Ascending aorta (tissue), 2 donors: ENCODE results near the gene TMIE. TPM values are rescaled to one million over a fixed set of nuclear protein-coding genes. Genes with fewer than 3 reads are reported as not detected.

Experiments
- DNase-seq, 2 donors: peaks; one replicate each; pipeline ENCODE4 v3.0.0-alpha.2; 2019; ENCODE audit warnings: low spot score in 2 of 2
- H3K27ac ChIP-seq, 2 donors: fragments of 200-600 bp; sonication (generic); one replicate each; pipeline ENCODE4 v1.5.1; 2016 to 2017; ENCODE audit warnings: mild to moderate bottlenecking in 1 of 2
- H3K27me3 ChIP-seq: fragments of 200-600 bp; sonication (generic); one replicate; pipeline ENCODE4 v1.5.1; 2017
- H3K36me3 ChIP-seq, 2 donors: fragments of 200-600 bp; sonication (generic); one replicate each; pipeline ENCODE4 v1.5.1; 2016
- H3K4me1 ChIP-seq, 2 donors: fragments of 200-600 bp; sonication (generic); one replicate each; pipeline ENCODE4 v1.5.1; 2016 to 2017; ENCODE audit warnings: mild to moderate bottlenecking in 1 of 2
- H3K4me3 ChIP-seq, 2 donors: fragments of 200-600 bp; sonication (generic); one replicate each; pipeline ENCODE4 v1.5.1; 2016 to 2017; ENCODE audit warnings: mild to moderate bottlenecking in 1 of 2
- H3K9me3 ChIP-seq, 2 donors: fragments of 200-600 bp; sonication (generic); one replicate each; pipeline ENCODE4 v1.5.1; 2016
- CTCF ChIP-seq, 3 experiments: fragments of 200-600 bp in 2 of 3; fragments of 450-650 bp in 1 of 3; sonication (generic) in 2 of 3; IDR thresholded peaks; one replicate each; pipeline ENCODE4 v1.5.1; 2016 to 2019; ENCODE audit warnings: antibody characterized with exemption in 3 of 3, mild to moderate bottlenecking in 1 of 3, moderate library complexity in 1 of 3
- intact Hi-C: fragments of 100-400 bp; cut with DNase I; formaldehyde crosslinking; loops from one replicate; pipeline ENCODE4 v1.15.1; 2023
- total RNA-seq: library from RNA; depleted of rRNA; stranded (reverse); fragments of >200 nt; gene quantifications from one replicate; pipeline ENCODE4 v1.1.0, GENCODE V29; 2016

TMIE gene
- total RNA-seq, 1 donor from 2014 or later = 8.5 TPM

- no peak for TF ChIP-seq CTCF (IDR thresholded peaks at IDR 0.05)
- H3K9me3 ChIP-seq = no peaks in the 10 kb centered on the region
- H3K36me3 ChIP-seq = peaks cover 0 to 36% of the 10 kb centered on the region in 2 donors
- no peak for DNase-seq
- no peak overlapping the region for H3K4me3 ChIP-seq
- intact Hi-C loops = no loop called here
- H3K27ac ChIP-seq = no peak overlapping the region
- no peaks in the 10 kb centered on the region for H3K27me3 ChIP-seq
- no peaks in the 10 kb centered on the region for H3K4me1 ChIP-seq
Observed at GRCh38 chr3:46675426-46675825, 25.8 kb upstream of the TMIE start.

- Histone ChIP-seq H3K27ac (no peak overlapping the region), H3K36me3 (peaks cover 0 to 37% of the 10 kb centered on the region in 2 donors), H3K27me3 (no peaks in the 10 kb centered on the region), H3K4me1 (no peaks in the 10 kb centered on the region), H3K4me3 (no peak overlapping the region), H3K9me3 (no peaks in the 10 kb centered on the region)
- TF ChIP-seq CTCF (IDR thresholded peaks at IDR 0.05) = no peak
- intact Hi-C loops = no loop called here
- DNase-seq = no peak
Observed at GRCh38 chr3:46675843-46676567, 25.2 kb upstream of the TMIE start.

GRCh38 chr3:46676601-46677410 lies 24.4 kb upstream of the TMIE start:
- peaks cover 7 to 42% of the 10 kb centered on the region in 2 donors for H3K36me3 ChIP-seq
- H3K27ac ChIP-seq = no peak overlapping the region
- intact Hi-C loops = no loop called here

GRCh38 chr3:46677411-46677726 lies 23.8 kb upstream of the TMIE start:
- Histone ChIP-seq H3K4me3 (no peak overlapping the region), H3K36me3 (peaks cover 10 to 39% of the 10 kb centered on the region in 2 donors), H3K27ac (no peak overlapping the region), H3K9me3 (no peaks in the 10 kb centered on the region), H3K4me1 (no peaks in the 10 kb centered on the region), H3K27me3 (no peaks in the 10 kb centered on the region)
- intact Hi-C loops = no loop called here
- DNase-seq = no peak
- no peak for TF ChIP-seq CTCF (IDR thresholded peaks at IDR 0.05)

More at GRCh38 chr3:46676601-46677410, 24.4 kb upstream of the TMIE start:
- TF ChIP-seq CTCF (IDR thresholded peaks at IDR 0.05) = no peak
- Histone ChIP-seq H3K4me1 (no peaks in the 10 kb centered on the region), H3K27me3 (no peaks in the 10 kb centered on the region), H3K9me3 (no peaks in the 10 kb centered on the region), H3K4me3 (no peak overlapping the region)
- DNase-seq = no peak

- no peaks in the 10 kb centered on the region for H3K4me1 ChIP-seq
- TF ChIP-seq CTCF (IDR thresholded peaks at IDR 0.05) = no peak
- H3K36me3 ChIP-seq = peaks cover 14 to 45% of the 10 kb centered on the region in 2 donors
- intact Hi-C loops = no loop called here
- H3K27me3 ChIP-seq = no peaks in the 10 kb centered on the region
- H3K9me3 ChIP-seq = no peaks in the 10 kb centered on the region
- no peak overlapping the region for H3K27ac ChIP-seq
- no peak overlapping the region for H3K4me3 ChIP-seq
- DNase-seq = no peak
Observed at GRCh38 chr3:46678280-46678679, 22.9 kb upstream of the TMIE start.
